NOMO-1 treated with DMSO at 0.1 percent for 48 hours (cell line): Measurements from ENCODE around the gene RNF43.
"Not testable (repeated sequence)": the region's sequence is repeated elsewhere in the genome, so short reads cannot be mapped to it uniquely, and the experiment has no call there.

Source experiments
- DNase-seq: peaks from one replicate; lab custom pipeline; 2025; ENCODE audit not compliant: unreplicated experiment; lab: John Stamatoyannopoulos, UW

Gene RNF43

DNA sequence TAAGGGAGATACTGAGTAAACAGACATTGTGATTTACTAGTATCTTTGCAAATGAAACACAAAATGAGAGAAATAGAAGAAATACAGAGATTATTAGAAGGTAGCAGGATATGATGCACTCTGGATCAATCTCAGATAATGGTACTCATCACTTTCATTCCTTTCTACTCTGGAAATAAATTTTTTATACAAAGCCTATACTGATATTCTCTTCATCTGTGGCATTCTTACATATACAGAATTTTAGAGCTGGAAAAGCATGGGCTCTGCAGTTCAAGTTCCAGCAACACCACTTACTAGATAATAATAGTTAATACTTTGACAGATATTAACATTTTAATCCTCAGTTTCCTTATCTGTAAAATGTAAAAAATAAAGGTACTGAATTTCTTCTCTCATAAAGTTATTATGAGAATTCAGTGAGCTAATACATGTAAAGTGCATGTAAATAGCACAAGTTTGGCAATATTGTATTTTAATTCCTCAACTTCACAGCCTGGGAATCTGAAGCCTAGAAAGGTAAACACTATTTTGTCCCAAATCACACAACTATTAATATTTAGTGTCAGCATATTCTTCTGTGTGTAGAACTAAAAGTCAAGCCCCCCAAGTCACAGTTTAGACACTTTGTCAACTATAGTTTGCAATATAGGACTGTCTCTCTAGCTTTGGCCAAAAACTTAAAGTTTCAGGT is 6.5 kb downstream of the RNF43 start:
- DNase-seq = no peak

DNA sequence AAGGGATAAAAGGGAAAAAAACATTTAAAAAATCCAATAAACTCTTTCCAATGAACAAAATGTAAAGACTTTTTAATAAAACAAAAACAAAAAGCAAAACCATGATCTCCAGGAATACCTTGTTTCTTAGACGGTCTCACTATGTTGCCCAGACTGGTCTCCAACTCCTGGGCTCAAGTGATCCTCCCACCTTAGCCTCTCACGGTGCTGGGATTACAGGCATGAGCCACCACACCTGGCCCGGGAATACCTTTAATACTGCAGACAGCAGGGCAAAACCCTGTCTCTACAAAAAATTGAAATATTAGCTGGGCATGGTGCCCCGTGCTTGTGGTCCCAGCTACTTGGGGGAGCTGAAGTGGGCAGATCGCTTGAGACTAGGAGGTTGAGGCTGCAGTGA is 7.9 kb downstream of the RNF43 start:
- no peak for DNase-seq

DNA sequence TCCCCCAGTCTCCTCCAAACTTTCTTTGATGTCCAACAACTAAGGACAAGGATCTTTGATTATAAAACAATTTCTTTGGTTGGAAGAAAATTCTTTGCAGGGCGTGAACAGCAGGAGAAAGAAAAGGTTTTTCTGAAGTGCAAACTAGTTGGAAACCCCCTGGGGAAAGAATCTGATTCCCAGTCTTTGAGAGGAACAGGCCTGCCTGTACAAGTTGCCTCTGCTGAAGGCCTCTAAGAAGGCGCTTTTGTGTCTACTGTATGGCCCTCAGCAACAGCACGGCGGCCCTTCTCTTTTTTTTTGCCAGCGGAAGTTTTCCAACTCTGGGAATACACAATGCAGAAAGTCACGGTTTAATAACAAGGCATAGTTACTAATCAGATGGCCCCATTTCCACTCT is 14.0 kb downstream of the RNF43 start:
- no peak for DNase-seq

DNA sequence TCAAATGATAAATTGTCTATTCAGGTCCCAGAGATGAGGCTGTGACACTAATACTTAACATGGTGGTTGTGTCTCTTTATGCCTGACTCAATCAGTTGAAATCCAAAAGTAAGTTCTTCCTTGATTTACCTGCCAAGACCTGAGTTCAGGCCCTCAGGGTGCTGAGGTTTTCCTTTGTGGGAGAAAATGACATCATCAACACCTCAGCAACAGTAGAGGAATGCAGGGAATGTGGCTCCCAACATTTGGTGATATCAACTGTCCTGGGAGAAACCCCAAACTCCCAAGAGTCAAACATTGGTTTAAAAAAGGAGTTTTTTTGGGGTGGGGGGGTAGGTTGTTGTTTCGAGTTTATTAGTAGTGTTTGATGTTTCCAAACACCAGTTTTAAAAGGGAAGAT is 14.7 kb downstream of the RNF43 start:
- DNase-seq = no peak

GRCh38 chr17:58402047-58402446 is 15.3 kb downstream of the RNF43 start:
- DNase-seq = no peak

DNA sequence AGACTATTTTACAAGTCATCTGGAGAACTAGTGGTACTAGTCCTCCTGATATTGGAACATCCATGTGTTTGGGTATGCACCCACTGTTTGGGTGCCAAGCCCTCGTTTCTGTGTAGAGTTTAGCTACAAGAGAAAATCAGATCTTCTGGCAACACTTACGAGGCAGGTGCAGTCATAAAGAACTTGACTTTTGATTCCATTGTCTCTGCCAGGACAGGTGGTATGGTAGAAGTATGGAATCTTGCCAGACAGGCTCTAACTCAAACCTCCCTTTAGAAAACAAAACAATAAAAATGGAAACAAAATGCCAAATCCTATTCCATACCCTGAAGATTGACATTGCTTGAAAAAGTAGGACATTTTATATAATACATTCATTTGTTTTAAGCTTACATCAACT is 16.0 kb downstream of the RNF43 start:
- no peak for DNase-seq

DNA sequence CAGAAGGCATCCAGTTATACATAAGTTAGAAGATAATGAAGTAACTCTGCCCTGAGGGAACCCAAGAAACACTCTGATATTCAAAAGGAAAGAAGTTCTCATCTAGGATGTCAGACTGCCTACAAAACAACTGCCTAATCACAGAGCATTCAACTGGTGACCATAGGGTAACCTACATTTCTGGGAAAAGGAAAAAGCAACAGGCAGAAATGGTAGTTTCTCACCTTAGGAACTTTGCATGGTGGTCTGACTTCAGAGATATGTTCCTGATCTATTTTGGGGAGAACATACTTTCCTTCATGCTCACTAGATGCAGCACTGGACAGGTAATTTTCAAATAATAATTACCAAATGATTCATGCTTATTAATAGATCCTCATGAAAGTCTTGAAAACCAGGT is 16.5 kb downstream of the RNF43 start:
- no peak for DNase-seq

- no peak for DNase-seq
Measured at GRCh38 chr17:58399974-58400373, 17.4 kb downstream of the RNF43 start.

GRCh38 chr17:58398574-58399266 is 18.6 kb downstream of the RNF43 start:
- DNase-seq = no peak

DNA sequence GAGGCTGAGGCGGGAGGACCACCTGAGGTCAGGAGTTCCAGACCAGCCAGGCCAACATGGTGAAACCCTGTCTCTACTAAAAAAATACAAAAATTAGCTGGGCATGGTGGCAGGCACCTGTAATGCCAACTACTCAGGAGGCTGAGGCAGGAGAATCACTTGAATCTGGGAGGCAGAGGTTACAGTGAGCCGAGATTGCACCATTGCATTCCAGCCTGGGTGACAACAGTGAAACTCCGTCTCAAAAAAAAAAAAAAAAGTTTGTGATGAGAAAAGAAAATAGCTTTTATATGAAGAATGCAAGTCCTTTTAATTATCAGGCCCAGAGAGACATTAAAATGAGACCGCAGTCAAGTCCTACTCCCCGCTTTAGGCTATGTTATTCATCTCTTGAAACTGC is 19.9 kb downstream of the RNF43 start:
- not testable (repeated sequence) for DNase-seq

- DNase-seq = no peak
Measured at GRCh38 chr17:58396173-58396572, 21.2 kb downstream of the RNF43 start.

- DNase-seq = no peak
Measured at GRCh38 chr17:58394534-58395223, 22.7 kb downstream of the RNF43 start.

- no peak for DNase-seq
Measured at GRCh38 chr17:58391302-58391984, 25.9 kb downstream of the RNF43 start.

GRCh38 chr17:58390884-58391283 is 26.4 kb downstream of the RNF43 start:
- DNase-seq = no peak

DNA sequence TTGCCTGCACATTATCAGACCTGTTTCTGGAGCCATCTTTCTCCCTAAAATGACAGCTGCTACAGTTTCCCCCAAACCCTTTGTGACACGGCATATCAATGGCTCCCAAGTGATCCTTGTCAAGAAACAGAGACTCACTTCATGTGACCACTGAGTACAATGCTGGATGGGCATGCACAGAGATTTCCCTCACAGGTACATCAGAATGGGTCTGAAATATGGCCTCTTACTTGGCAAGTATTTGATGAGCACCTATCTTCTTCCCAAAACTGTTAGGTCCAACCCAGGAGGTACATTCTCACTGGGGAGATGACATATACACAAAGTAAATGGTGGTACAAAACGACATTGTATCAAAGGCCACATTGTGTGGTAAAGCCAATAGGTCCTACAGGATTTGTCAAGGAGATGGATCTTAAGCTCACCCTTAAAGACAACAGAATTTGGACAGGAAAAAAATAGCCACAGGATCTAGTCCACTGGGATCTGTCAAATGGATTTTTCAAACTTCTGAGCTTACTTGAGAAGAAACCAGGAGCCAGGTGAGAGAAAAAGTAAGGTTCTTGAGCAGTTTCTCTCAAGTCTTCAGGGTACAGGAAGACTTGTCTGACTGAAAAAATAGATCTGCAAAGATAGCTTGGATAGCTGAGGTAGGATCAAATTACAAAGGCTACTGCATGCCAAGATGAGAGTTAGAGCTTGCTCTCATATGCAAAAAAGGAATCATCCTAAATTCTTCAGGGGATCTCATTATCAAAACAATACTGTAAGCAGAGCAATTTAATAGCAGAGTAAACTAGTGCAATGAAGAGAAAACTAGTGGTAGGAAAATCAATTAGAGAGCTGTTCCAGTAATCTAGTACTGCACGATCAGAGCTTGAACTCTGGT is 28.8 kb downstream of the RNF43 start:
- no peak for DNase-seq

DNA sequence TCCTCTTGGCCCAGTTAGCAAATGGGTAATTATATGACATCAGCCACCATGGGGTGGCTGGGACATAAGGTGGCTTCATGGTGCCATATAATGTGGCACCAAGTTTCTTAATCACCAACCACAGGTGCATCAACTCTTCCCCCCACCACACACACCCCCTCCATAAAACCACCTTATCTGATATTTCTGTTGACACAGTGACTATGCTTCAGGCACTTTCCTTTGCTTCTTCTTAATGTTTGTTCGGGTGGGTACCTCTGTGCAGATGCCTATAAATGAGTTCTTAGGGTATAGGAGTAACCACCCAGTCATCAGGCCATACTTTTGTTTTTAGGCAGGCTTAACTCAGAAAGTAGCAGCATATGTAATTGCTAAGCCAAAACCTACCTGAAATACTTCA is 29.5 kb downstream of the RNF43 start:
- no peak for DNase-seq

DNA sequence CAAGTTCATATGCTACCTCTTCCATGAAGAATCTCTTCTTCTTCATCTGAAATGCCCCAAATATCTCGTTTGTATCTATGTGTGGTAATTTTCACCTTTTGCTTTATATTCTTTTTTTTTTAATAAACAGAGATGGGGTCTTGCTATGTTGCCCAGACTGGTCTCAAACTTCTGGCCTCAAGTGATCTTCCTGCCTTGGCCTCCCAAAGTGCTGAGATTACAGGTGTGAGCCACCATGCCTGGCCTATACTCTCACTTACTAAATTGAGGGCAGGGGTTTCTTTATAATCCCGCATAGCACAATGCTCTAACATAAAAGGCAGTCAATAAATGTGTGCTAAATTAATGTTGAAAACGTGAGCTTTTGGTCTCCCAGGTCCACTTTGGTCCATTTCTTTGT is 30.6 kb downstream of the RNF43 start:
- DNase-seq = no peak

- no peak for DNase-seq
Measured at GRCh38 chr17:58385359-58385899, 31.9 kb downstream of the RNF43 start.

DNA sequence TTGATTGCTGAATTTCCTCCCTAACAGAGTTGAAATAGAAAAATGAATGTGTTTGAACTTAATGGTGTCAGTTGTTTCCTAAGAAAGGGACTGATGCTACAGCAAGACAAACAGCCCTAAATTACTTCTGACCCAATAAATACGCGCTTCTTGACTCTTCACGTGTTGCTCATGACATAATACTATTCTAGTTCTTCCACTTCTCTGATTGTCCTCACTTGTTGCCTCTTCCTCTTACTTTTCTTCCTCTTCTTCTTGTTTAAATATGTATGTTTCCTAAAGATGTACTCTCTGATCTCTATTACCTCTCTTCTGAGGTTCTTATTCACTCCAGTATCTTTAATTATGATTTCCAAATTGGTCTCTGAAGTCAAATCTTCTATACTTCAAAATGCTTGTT is 32.4 kb downstream of the RNF43 start:
- DNase-seq = peak; percentile 66

- no peak for DNase-seq
Measured at GRCh38 chr17:58383892-58384462, 33.4 kb downstream of the RNF43 start.
